UCSD-AML1 (cell line): ENCODE data around the gene ZIC2.

Source experiments
- DNase-seq: peaks from one replicate; lab custom pipeline; 2025; ENCODE audit not compliant: unreplicated experiment; lab: John Stamatoyannopoulos, UW

The ZIC2 gene

DNA sequence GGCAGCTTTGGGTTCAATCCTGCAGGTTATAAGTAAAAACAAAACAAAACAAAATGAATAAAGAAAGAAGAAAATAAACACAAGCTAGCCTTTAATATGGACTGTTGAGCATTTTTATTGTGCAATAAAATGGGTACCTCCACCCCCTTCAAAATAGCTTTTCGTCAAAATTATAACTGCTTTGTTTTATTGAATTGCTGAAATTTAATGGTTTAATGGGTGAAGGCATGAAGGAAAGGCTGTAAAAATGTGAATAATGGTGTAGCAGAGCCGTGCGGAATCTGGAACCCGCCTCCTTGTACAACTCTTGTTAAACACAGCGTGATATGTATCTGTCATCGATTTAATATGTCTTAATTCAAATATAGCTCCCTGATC lies 7.8 kb upstream of the ZIC2 start:
- no peak for DNase-seq

DNA sequence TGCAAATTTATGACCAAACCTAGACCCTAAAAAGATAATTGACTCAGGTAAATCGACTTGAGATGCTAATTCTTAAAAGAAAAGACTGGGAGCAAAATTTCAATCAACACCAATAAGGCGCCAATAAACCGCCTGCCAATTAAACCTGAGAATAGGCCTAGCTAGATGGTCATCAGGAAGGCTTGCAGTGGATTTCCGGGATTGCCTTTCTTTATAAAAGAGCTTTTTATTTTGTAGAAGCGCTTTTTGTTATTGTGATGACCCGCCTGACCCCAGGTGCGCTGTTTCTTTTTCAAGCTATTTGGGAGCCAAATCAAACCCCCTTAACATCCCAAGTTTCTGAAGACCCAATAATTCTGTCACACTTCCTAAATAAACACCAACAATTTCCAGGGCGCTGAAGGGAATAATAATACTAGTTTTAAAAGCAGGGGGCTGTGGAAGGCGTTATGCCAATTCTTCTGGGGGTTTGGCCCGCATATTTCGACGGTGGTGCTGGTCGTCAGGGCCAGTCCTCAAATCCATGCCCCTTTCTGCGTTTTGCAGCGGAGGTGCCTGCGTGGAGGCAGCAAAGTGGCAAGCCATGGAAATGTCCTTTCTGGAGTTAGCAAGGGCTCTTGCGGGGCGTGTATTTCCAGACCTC lies 7.2 kb upstream of the ZIC2 start:
- no peak for DNase-seq

DNA sequence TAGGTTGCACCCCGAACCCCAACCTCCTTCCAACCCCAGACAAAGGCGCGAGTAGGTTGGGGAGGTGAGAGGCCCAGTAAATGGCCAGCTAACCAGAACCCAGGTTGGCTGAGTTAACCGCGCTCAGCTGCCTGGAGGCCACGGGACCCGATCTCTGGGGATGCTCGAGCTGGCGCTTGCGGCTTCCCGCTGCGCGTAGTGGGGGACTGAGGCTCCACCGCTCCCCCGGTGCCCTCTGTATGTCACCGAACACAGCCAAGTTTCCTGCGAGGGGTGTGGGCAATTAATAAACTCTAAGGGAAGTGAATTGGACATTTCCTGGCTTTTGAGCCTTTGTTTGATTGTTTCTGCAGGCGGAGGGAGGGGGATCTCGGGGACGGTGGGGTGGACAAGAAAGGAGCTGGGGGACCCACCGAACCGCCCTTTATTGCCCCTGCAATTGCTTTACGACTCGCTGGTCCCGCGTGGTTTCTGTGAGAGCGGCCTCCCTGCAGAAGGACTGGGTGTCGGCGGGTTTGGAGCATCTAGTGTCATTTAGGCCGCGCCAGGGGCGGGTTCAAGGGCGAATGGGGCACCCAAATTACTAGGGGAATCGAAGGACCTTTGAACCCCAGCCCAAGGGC lies 6.5 kb upstream of the ZIC2 start:
- no peak for DNase-seq

GRCh38 chr13:99975626-99976025 lies 6.0 kb upstream of the ZIC2 start:
- no peak for DNase-seq

DNA sequence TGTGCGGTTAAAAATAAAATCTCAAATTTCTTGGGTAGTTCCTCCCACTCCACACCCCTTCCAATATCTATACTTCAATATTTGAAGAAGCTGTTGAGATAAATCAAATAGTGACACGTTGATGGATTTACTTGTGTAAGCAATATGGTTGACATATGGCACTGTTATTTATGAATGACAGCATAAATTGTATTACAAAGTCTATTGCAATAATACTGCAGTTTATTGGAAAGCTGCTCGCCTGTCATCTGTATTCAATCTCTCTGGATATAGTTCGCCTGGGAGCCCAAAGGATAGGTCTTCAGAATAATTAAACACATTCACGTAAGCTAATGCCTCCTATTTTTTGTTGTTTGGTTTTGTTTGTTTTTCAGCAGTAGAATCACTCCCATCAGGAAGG lies 5.0 kb upstream of the ZIC2 start:
- no peak for DNase-seq

- no peak for DNase-seq
These were observed 4.2 kb upstream of the ZIC2 start for GRCh38 chr13:99977334-99977911.

DNA sequence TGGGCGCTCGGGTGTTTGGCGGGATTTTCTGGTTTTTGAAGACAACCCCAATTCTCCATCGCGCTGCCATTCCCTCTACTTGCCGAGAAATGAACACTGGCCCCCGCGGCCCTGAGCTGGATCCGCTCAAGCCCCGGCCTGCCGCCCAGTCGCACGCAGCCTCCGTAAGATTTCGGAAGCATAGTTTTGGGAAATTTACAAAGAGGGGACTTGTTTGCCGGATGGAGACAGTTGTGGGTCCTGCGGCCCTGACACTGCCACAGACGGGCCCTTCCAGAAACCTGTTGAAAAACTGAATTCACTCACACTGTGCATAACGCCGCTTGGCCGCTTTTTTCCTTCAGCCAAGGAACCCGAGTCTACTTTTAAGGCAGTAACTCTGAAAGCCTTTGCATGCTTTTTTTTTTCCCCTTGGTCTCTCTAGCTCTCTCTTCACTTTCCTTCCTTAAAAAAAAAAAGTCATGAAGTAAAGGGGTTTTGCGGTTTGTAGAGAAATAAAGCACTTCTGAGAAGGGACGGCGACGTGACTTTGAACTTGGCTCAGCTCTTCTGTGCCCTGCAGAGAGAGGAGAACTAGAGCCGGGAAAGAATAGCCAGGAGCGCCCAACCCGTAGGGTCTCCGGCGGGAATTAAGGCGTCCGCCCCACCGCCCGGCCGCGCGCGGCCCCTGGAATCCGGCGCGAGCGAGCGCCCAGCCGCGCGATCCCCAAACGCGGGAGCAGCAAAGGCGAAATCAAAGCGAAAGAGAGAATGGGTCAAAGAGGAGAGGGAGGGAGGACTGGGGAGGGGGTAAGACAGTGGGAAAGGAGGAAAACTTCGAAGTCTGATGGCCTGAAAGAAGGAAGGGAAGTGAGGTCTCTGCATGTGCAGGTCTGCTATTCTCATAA lies 3.4 kb upstream of the ZIC2 start:
- no peak for DNase-seq

- DNase-seq, result no peak
These were observed 2.7 kb upstream of the ZIC2 start for GRCh38 chr13:99978799-99979452.

DNA sequence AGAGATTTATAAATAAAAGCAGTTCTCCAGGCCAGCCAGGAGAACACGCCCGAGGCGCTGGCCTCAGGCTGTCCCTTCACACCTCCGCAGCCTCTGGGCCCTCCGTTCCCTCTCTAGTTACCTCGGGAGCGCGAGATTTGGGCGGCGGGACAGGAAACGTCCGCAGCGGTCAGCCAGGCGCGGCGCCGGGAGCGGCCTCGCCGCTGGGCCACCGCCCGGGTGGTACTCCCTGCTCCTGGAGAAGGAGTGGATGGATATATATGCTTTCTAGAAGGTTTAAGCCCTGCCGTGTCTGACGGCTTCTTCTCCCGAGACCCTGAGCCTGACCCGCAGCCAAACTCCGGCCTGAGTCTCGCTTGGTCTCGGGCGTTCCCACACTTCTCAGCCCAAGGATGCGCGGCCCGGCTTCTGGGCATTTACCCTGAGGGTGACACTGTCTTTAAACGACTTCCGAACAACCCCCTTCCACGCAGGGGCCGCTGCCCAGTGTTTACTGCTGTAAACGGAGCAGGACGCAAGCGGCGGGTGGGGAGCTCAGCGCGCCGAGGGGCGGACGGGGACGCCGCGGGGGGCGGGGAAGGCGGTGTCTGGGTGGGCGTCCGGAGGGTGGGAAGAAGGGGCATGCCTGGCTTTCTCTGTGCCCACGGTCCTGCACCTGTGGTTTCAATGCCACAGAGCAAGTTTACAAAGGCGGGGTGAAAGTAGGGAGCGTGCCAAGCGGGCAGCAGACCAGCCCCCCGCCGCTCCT lies 2.0 kb upstream of the ZIC2 start:
- no peak for DNase-seq

DNA sequence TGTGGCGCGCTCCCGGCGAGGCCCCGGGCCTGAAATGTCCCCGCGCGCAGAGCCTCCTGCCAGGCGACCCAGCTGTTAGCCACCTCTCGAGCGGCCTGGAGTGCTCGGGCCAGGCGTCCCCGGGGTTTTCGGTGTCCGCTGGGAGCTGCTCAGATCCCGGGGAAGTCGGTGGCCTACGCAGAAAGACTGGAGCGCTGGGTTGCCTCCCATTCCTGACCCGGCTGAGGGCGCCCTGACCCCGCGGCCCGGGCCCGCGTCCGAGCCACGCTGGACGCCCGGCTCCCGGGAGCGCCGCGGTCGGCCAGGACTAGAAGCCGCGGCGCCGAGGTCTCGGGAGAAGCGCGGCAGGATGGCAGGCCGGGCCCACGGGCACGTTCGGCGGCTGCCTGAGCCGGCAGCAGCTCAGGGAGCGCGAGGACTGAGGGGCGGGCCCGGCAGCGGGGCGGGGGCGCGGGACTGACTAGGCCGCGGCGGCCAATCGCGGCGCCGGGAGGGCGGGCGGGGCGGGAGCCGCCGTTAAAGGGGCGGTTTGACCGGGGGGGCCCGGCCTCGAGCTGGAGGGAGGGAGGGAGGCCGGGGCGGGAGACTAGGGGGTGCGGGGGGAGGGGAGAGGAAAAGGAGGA lies 1.3 kb upstream of the ZIC2 start:
- peak; percentile 73 for DNase-seq

DNA sequence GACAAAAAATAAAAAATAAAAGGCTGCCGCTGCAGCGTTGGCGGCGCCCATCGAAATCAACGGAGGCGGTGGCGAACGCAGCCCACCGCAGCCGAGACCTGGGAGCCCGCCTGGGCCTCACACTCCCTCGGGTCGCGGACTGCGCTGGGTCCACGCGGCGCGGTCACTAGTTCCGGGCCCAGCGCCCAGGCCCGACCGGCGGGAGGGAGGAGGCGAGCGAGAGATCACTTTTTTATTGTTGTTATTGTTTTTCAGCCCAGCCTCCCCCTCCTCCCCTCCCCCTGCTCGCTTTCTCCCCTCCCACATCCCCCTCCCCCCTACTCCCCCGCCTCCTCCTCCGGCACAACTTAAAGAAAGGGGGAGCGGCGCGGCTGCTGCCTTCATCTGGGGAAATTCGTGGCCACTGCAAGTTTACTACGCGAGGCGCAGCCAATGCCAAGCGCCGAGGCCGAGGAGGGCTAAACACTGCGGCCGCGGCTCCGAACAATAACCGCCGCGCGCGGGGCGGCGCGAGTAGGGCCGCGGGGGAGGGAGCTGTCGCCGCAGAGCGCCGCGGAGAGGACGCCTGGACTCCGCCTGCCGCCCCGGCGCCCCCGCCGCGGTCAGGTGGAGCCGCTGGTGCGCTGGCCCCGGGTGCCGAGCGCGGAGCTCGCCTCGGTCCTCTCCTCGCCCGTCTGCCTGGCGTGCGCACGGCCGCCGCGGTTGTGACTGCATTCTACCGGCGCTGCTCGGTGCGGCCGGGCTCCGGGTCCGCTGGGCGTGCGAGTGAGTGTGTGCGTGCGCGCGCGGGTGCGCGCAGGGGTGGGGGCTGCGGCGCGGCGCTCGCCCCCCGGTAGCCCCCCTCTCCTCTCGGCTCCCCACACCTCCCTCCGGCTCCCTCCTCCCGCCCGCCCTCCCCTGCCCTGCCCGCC lies 505 bp upstream of the ZIC2 start:
- peak; percentile 56 for DNase-seq

- DNase-seq, result peak; percentile 35
These were observed 599 bp downstream of the ZIC2 start for GRCh38 chr13:99982036-99982730.

- no peak for DNase-seq
These were observed 1.3 kb downstream of the ZIC2 start for GRCh38 chr13:99982731-99983498.

DNA sequence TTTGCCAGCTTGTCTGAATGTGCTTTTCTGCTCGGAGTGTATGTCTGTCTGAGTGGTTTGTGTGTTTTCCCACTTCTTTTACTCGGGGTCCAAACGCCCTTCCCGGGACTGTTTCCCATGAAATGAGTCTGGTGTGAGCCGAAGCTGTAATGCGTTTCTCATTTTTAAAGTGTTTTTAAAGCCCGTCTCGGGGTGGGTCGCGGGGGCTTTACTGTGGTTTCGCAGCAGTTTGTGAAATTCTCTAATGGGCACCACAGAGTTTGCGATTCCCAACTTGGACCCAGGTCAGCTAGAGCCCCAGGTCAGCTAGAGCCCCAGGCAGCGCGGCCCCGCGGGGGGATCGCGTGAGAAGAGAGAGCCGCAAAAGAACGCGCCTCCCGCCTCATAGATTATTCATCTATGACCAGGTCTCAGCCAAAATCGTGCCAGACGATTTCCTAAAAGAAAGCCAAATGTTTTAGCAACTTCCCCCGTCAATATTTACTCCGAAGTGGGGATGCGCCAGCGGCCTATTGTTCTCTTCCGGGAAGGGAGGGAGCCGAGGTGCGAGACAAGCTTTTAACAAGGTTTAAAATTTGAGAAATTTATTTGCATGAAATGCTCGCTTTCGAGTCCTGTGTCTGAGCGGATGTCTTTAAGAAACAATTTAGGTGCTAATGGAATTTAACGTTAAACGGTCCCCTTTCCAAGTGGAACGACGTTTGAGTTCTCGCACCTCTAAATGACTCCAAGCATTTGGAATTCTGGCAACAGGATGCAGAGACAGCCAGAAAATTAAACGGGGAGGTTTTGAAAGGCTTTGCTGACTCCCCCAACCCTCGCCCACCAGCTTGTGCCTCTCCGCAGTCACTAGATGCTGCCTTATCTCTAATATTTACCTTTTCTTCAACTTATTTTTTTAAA lies 2.2 kb downstream of the ZIC2 start:
- no peak for DNase-seq

DNA sequence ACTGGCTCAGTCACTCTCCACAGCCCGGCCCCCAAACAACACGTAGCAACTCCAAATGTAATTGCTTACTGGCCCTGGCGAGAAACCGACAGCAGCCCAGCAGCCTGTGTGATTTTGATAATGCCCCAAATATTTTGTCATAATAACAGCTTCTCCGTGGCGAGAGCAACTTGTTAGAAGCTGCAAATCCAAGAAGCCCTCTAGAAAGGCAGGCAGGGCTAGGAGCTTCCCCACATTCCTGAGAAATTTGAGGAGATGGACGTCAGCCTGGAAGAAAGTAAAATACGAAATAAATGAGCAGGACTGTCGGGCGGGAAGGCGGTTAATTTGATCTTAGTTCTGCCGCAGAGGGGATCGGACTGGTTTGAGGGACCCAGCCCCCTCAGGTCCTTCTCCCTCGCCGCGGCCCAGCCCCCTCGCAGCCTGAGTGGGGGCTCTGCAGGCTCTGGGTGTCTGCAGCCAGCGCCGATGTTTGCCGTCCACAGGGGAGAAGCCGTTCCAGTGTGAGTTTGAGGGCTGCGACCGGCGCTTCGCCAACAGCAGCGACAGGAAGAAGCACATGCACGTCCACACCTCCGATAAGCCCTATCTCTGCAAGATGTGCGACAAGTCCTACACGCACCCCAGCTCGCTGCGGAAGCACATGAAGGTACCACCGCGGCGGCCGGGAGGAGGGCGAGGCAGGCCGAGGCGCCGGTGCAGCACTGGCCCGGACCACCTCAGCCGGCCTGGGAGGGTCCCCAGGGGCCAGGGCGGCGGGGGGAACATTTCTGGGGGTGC lies 3.1 kb downstream of the ZIC2 start:
- no peak for DNase-seq
